Measurements from ENCODE around the gene TMEM150A. TPM values are rescaled to one million over a fixed set of nuclear protein-coding genes. Genes with fewer than 3 reads are reported as not detected.
A peak's percentile ranks its signal among the peaks of the same experiment; 100 is the strongest.
"Not testable (repeated sequence)": the region's sequence is repeated elsewhere in the genome, so short reads cannot be mapped to it uniquely, and the experiment has no call there.

Gene TMEM150A
- total RNA-seq, 6 experiments from 2014 or later, result 20.0 to 26.7 (median 21.9) TPM

- Histone ChIP-seq H3K27me3 (no peaks in the 10 kb centered on the region), H3K4me3 (no peak overlapping the region), H3K36me3 (peaks cover 0 to 7% (median 3%) of the 10 kb centered on the region in 4 donors), H3K27ac (no peak overlapping the region), H3K9me3 (no peaks in the 10 kb centered on the region), H3K4me1 (peaks cover 0 to 62% (median 23%) of the 10 kb centered on the region in 4 donors)
- WGBS (ENCODE audit: insufficient coverage, low coverage, low lambda C conversion rate, missing lambda C conversion rate), result no CpG with 5 or more reads among the region's 3 CpGs
- peak in 1 of 4 donors; percentile 17 for ATAC-seq
- TF ChIP-seq CTCF (IDR thresholded peaks at IDR 0.05) (no peak), POLR2A (IDR thresholded peaks at IDR 0.05) (no peak)
- DNase-seq, result peak in 1 of 3 donors; percentile 76
- intact Hi-C loops (cut with DNase I), result no loop called here
These were observed 9.5 kb downstream of the TMEM150A start for GRCh38 chr2:85593023-85593422.

GRCh38 chr2:85592299-85592698 is 10.2 kb downstream of the TMEM150A start:
- H3K9me3 ChIP-seq; H3K4me3 ChIP-seq; DNase-seq; H3K27me3 ChIP-seq; H3K27ac ChIP-seq; ATAC-seq; H3K36me3 ChIP-seq; intact Hi-C loops (cut with DNase I): not testable (repeated sequence)
- WGBS (ENCODE audit: insufficient coverage, low coverage, low lambda C conversion rate, missing lambda C conversion rate), result 100% methylated on average over 2 of the region's 9 CpGs
- H3K4me1 ChIP-seq, result peaks cover 0 to 57% (median 19%) of the 10 kb centered on the region in 4 donors

GRCh38 chr2:85591563-85591962 is 10.9 kb downstream of the TMEM150A start:
- TF ChIP-seq CTCF (IDR thresholded peaks at IDR 0.05), result no peak
- TF ChIP-seq POLR2A (IDR thresholded peaks at IDR 0.05), result no peak
- Histone ChIP-seq H3K4me3 (no peak overlapping the region), H3K9me3 (no peaks in the 10 kb centered on the region), H3K36me3 (no peaks in the 10 kb centered on the region), H3K27ac (peak overlapping the region in 2 of 3 donors; percentile 53 to 65), H3K4me1 (peaks cover 0 to 54% (median 16%) of the 10 kb centered on the region in 4 donors), H3K27me3 (no peaks in the 10 kb centered on the region)
- WGBS (ENCODE audit: insufficient coverage, low coverage, low lambda C conversion rate, missing lambda C conversion rate), result 75% methylated on average over 9 of the region's 12 CpGs
- DNase-seq (no peak), ATAC-seq (no peak)
- intact Hi-C loops (cut with DNase I), result no loop called here

- Histone ChIP-seq H3K27me3 (no peaks in the 10 kb centered on the region), H3K27ac (peak overlapping the region in 2 of 3 donors; percentile 53 to 65), H3K9me3 (no peaks in the 10 kb centered on the region), H3K4me3 (no peak overlapping the region), H3K36me3 (no peaks in the 10 kb centered on the region), H3K4me1 (peaks cover 0 to 48% (median 16%) of the 10 kb centered on the region in 4 donors)
- no peak for DNase-seq
- no peak for TF ChIP-seq CTCF (IDR thresholded peaks at IDR 0.05)
- no peak for TF ChIP-seq POLR2A (IDR thresholded peaks at IDR 0.05)
- WGBS (ENCODE audit: insufficient coverage, low coverage, low lambda C conversion rate, missing lambda C conversion rate), result 67% methylated on average over 2 of the region's 2 CpGs
- no peak for ATAC-seq
- intact Hi-C loops (cut with DNase I), result no loop called here
These were observed 11.5 kb downstream of the TMEM150A start for GRCh38 chr2:85590950-85591349.

- no peak overlapping the region for H3K4me3 ChIP-seq
- intact Hi-C loops (cut with DNase I), result no loop called here
- peak; percentile 37 to 61 (median 54) for ATAC-seq
These were observed 12.3 kb downstream of the TMEM150A start for GRCh38 chr2:85589982-85590791.

More at GRCh38 chr2:85589982-85590791, 12.3 kb downstream of the TMEM150A start:
- WGBS (ENCODE audit: insufficient coverage, low coverage, low lambda C conversion rate, missing lambda C conversion rate), result 4% methylated on average over 6 of the region's 7 CpGs
- Histone ChIP-seq H3K27ac (peak overlapping the region; percentile 53 to 68 (median 65)), H3K9me3 (no peaks in the 10 kb centered on the region), H3K36me3 (no peaks in the 10 kb centered on the region), H3K27me3 (no peaks in the 10 kb centered on the region), H3K4me1 (peaks cover 2 to 54% (median 20%) of the 10 kb centered on the region in 4 donors)
- DNase-seq, result peak in 2 of 3 donors; percentile 62 to 69
- TF ChIP-seq CTCF (IDR thresholded peaks at IDR 0.05), result no peak
- TF ChIP-seq POLR2A (IDR thresholded peaks at IDR 0.05), result no peak
